GM06990 (cell line): ENCODE data around the gene NOL12.
"Not testable (repeated sequence)": the region's sequence is repeated elsewhere in the genome, so short reads cannot be mapped to it uniquely, and the experiment has no call there.

Experiments used
- DNase-seq: peaks from one replicate; pipeline ENCODE4 v3.0.0-alpha.2; 2011; ENCODE audit not compliant: insufficient read length; ENCODE audit errors: extremely low read depth
- H3K27me3 ChIP-seq: replicated peaks from 2 replicates; pipeline ENCODE4 v1.6.0; 2011; ENCODE audit warnings: low read length; ENCODE audit not compliant: control insufficient read depth, insufficient read depth
- H3K36me3 ChIP-seq: 2 replicates; pipeline ENCODE4 v1.5.1; 2011; ENCODE audit warnings: low read length; ENCODE audit not compliant: control insufficient read depth, insufficient read depth
- H3K4me3 ChIP-seq: replicated peaks from 2 replicates; pipeline ENCODE4 v1.5.1; 2011; ENCODE audit warnings: low read depth, mild to moderate bottlenecking, control low read depth, low read length
- CTCF ChIP-seq: IDR thresholded peaks from 2 replicates; pipeline ENCODE4 v1.5.1; 2011; ENCODE audit warnings: low read length, control low read depth, mild to moderate bottlenecking, inconsistent platforms; ENCODE audit not compliant: insufficient read depth, poor library complexity, severe bottlenecking

The NOL12 gene

GRCh38 chr22:37681556-37682049 is 4.5 kb upstream of the NOL12 start:
- Histone ChIP-seq H3K4me3 (no peak overlapping the region), H3K36me3 (peaks cover 10% of the 10 kb centered on the region), H3K27me3 (no peaks in the 10 kb centered on the region)
- peak; percentile 43 for DNase-seq
- TF ChIP-seq CTCF: peak; percentile 93

- DNase-seq: no peak
- no peak for TF ChIP-seq CTCF
- Histone ChIP-seq H3K27me3 (no peaks in the 10 kb centered on the region), H3K36me3 (peaks cover 10% of the 10 kb centered on the region), H3K4me3 (no peak overlapping the region)
These were observed 1.1 kb upstream of the NOL12 start for GRCh38 chr22:37684803-37685615.

GRCh38 chr22:37690407-37690806 is 4.3 kb downstream of the NOL12 start:
- H3K36me3 ChIP-seq: peaks cover 22% of the 10 kb centered on the region
- no peak overlapping the region for H3K4me3 ChIP-seq
- H3K27me3 ChIP-seq: no peaks in the 10 kb centered on the region
- DNase-seq: no peak
- no peak for TF ChIP-seq CTCF

GRCh38 chr22:37690901-37691504 is 4.9 kb downstream of the NOL12 start:
- H3K27me3 ChIP-seq: no peaks in the 10 kb centered on the region
- peaks cover 22% of the 10 kb centered on the region for H3K36me3 ChIP-seq
- no peak overlapping the region for H3K4me3 ChIP-seq
- DNase-seq: no peak
- no peak for TF ChIP-seq CTCF

- Histone ChIP-seq H3K4me3 (no peak overlapping the region), H3K36me3 (peaks cover 22% of the 10 kb centered on the region), H3K27me3 (no peaks in the 10 kb centered on the region)
- DNase-seq: no peak
- TF ChIP-seq CTCF: no peak
These were observed 6.6 kb downstream of the NOL12 start for GRCh38 chr22:37692627-37693285.

GRCh38 chr22:37694131-37694530 is 8.0 kb downstream of the NOL12 start:
- not testable (repeated sequence) for H3K27me3 ChIP-seq, H3K4me3 ChIP-seq, DNase-seq
- peaks cover 14% of the 10 kb centered on the region for H3K36me3 ChIP-seq

- not testable (repeated sequence) for DNase-seq, H3K27me3 ChIP-seq, H3K4me3 ChIP-seq
- H3K36me3 ChIP-seq: peaks cover 11% of the 10 kb centered on the region
These were observed 10.1 kb downstream of the NOL12 start for GRCh38 chr22:37696260-37696656.
